GM12891 (cell line): ENCODE data around the gene ANKRD44.

Source experiments
- PAX5 ChIP-seq: IDR thresholded peaks from 2 replicates; pipeline ENCODE4 v1.6.1; 2011; ENCODE audit warnings: low read length, moderate library complexity, mild to moderate bottlenecking; ENCODE audit not compliant: insufficient read depth, severe bottlenecking
- POLR2A ChIP-seq: IDR thresholded peaks from 2 replicates; pipeline ENCODE4 v1.6.1; 2011; ENCODE audit warnings: low read depth, low read length, control low read depth
- POLR2AphosphoS5 ChIP-seq: IDR thresholded peaks from 2 replicates; pipeline ENCODE4 v1.6.1; 2011; ENCODE audit warnings: low read depth, low read length, control low read depth
- SPI1 ChIP-seq: IDR thresholded peaks from 2 replicates; pipeline ENCODE4 v1.6.1; 2011; ENCODE audit warnings: low read depth, low read length, control low read depth
- TAF1 ChIP-seq: IDR thresholded peaks from 2 replicates; pipeline ENCODE4 v1.6.1; 2011; ENCODE audit warnings: low read depth, low read length, control low read depth

DNA sequence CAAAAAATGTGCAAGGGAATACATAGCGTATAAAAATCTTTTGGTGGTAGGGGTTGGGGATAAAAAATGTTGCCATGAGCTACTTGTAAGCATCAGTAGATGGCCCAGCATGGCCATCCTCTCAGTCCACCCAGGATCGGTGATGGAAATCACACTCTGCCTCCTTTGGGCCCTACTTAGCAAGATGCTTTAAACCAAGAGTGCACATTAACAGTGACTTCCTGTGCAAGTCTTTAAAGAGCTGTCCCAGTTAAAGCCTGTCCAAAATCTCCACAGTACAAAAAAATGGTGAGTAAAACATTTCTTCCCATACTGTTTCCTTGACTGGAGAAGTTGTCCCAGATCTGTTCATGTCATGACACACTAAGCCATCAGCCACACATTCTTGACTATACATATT is 18.0 kb downstream of the ANKRD44 start:
- TF ChIP-seq SPI1 = no peak
- no peak for TF ChIP-seq POLR2A
- no peak for TF ChIP-seq POLR2AphosphoS5
- no peak for TF ChIP-seq TAF1
- TF ChIP-seq PAX5 = no peak
